ENCODE results near the gene COL4A2.
A peak's percentile ranks its signal among the peaks of the same experiment; 100 is the strongest.

Gene COL4A2

GRCh38 chr13:110423689-110424302 is 116.7 kb downstream of the COL4A2 start:
- no peak for DNase-seq (ENCODE audit: low read depth, low spot score)

DNA sequence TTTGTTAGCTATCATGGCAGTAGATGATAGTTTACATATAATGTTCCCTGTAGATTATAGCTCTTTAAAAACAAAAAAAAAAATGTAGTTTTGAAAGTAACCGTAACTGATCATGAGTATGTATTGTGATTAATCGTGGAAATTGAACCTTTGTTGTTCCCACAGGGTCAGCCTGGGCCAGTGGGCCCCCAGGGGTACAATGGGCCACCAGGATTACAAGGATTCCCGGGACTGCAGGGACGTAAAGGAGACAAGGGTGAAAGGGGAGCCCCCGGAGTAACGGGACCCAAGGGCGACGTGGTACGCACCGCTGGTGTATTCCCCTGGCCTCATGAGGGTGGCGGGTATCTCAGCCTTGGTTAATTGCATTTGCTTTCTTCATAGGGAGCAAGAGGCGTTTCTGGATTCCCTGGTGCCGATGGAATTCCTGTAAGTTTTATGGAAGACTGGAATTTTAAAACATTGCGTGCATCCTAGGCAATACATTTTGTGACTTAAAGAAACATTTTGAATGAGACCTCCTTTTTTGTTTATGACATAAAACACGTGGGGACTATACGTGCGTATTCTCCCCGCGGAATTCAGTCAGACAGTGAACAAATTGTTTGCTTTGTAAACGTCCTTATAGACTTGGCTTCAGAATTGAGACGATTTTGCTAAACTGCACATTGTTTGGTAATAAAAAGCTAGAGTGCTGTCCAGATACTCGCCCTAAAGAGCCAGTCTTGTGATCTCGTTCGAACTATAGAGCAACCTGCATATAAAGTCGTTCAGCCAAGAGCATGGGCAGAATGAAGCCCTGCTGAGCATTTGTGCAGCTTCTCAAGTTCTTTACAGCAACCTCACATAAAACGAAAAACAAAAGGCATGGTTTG is 117.7 kb downstream of the COL4A2 start:
- no peak overlapping the region for H3K27ac ChIP-seq
- DNase-seq (ENCODE audit: low read depth, low spot score), result no peak

More at GRCh38 chr13:110423689-110424302, 116.7 kb downstream of the COL4A2 start:
- H3K27ac ChIP-seq, result no peak overlapping the region

DNA sequence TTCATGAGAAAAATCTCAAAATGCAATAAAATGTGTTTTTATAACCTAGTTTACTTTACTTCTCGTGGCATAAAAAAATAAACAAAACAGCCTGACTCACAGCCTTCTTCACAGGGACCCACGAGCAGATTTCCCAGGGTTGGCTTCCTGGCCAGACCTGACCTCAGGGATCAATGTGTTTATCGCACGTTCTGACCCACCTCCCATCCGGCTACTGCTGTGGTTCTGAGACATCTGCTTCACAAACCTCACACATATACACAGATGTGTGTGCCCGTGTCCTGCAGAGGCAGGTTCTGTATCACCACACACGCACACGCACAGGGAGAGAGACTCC is 118.3 kb downstream of the COL4A2 start:
- DNase-seq (ENCODE audit: low read depth, low spot score), result no peak

DNA sequence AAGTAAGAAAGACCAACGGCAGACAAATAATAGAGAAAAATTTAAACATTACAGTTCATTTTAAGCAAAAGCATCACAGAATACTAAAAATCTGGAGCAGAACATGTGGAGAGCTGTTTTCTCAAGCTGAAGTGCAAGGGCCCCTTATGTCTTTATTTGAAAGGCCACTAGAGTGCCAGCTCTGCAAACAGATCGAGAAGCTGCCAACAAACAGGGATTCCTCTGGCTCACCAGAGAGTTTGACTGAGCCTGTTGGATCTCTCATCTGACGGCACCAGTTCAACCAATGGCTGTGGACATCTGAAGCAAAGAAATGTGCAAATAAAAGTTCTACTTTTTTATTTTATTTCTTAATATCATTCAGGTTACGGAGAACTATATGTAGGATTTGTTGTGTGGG is 119.7 kb downstream of the COL4A2 start:
- no peak overlapping the region for H3K27ac ChIP-seq
- DNase-seq (ENCODE audit: low read depth, low spot score), result no peak

More for the DNA sequence above, 118.3 kb downstream of the COL4A2 start:
- H3K27ac ChIP-seq, result no peak overlapping the region

GRCh38 chr13:110428313-110428712 is 121.2 kb downstream of the COL4A2 start:
- DNase-seq (ENCODE audit: low read depth, low spot score), result no peak
- H3K27ac ChIP-seq, result no peak overlapping the region

GRCh38 chr13:110430391-110431336 is 123.6 kb downstream of the COL4A2 start:
- peak overlapping the region; percentile 16 for H3K27ac ChIP-seq
- no peak for DNase-seq (ENCODE audit: low read depth, low spot score)

DNA sequence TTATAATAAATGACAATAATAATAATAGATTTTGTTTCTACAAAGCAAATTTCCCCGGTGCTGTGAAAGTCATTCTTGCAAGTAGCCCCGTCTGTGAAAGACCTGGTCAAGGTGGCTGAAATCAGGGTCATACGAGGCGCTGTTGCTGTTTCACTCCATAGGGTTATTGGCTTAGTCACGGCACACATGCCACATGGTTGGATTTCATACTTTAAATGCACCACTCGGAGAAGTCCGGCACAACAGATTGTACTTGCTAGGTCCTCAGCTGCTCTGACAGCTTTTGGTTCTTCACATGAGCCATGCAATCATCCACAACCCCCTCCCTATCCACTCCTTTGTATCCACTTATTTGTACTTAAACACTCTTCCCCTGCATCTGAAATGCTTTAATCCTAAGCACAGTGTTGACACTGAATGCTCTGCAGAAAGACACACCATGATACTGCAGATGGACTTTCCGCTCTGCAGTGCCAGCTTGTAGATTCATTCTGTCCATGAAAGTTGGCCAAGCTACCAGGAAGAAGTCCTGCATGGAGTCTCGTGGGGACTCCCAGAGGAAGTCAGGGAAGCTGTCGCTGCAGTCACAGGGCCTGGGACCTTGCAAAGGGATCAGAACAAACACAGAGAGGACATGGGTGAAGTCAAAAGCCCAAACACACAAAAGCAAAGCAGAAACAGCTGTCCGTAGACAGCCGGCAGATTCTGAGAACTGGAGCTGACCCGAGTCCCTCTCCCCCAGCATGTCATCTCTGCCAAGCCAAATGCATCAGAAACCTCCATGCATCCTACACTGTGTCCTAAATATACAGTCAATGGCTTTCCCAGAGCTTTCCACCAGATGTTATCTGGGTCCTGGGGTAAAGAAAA is 124.6 kb downstream of the COL4A2 start:
- DNase-seq (ENCODE audit: low read depth, low spot score), result no peak
- H3K27ac ChIP-seq, result peak overlapping the region; percentile 16

GRCh38 chr13:110432522-110432921 is 125.4 kb downstream of the COL4A2 start:
- DNase-seq (ENCODE audit: low read depth, low spot score), result no peak
- H3K27ac ChIP-seq, result no peak overlapping the region

DNA sequence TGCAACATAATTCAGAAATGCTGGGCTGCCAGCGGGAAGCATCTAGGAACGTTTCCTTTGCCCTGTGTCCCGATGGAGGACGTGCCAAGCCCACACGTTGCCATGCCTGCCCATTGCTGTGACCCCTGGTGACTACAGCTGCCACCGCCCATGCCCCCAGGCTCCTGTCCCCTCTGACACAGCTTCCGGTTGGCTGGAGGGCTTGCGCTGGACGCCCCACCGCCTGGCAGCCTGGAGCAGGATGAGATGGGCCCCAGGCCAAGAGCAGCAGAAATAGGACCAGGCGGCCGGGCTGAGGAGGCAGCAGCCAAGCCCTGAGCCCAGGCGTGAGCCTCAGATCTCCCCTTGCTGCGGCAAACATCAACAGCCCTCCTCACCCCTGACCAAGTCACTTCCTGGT is 125.9 kb downstream of the COL4A2 start:
- DNase-seq (ENCODE audit: low read depth, low spot score), result no peak
- H3K27ac ChIP-seq, result no peak overlapping the region

GRCh38 chr13:110434629-110435028 is 127.5 kb downstream of the COL4A2 start:
- DNase-seq (ENCODE audit: low read depth, low spot score), result no peak
- no peak overlapping the region for H3K27ac ChIP-seq

DNA sequence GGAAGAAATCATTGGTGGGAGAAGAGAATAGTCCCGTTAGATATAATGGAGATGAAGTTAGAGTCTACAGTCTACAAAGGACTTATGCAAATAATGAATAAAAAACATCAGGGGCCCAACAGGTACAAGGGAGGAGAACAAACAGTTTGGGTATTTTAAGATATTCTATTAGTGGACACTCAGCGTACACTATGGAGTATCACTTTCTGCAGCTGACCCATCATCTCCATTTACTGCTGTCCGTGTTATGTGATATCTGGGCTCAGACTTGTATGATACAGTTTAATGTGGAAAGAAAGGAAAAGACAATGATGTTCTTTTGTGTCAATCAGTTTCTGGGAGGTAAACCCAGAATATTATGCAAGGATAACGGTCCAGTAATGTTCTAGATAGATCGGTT is 128.2 kb downstream of the COL4A2 start:
- DNase-seq (ENCODE audit: low read depth, low spot score), result no peak
- H3K27ac ChIP-seq, result no peak overlapping the region

DNA sequence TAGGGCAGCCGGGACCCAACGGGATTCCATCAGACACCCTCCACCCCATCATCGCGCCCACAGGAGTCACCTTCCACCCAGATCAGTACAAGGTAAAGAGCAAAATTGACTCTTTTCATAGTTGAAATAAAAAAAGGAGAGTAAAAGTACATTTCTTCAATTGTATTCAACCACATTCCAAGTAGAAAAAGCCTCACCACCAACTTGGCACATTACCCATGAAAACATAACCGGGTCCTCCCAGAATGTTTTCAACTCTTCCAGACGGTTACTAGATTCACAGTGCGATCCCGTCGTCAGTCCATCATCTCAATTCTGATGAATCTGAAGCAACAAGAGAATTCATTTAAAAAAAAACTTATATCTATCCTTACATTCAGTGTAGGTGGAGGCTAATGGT is 129.2 kb downstream of the COL4A2 start:
- no peak overlapping the region for H3K27ac ChIP-seq
- no peak for DNase-seq (ENCODE audit: low read depth, low spot score)

DNA sequence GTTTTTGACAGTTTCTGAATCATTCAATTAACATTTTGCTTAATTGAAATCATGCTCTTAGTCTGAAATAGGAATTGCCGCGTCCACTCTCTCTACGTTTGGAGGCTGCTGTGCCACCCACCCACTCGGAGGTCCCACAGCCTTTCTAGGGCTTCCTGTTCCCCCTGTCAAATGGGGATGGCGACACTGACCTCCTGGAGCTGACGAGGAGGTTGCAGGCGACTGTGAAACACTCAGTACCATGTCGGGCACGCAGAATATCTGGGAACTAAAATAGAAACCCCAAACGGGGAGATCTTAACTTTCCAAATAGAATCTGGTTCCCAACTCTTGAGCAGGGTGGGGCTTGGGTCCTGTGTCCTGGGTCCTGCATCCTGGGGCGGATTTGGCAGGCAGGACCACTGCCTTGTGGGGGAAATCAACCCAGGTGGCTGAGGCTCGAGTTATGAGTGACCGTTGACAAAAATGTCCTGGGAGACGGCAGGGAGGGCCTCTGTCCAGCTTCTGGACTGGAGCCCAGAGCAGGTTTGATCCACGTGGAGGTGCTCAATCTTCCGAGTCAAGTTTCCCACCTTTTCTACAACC is 129.8 kb downstream of the COL4A2 start:
- no peak for DNase-seq (ENCODE audit: low read depth, low spot score)
- H3K27ac ChIP-seq, result no peak overlapping the region

DNA sequence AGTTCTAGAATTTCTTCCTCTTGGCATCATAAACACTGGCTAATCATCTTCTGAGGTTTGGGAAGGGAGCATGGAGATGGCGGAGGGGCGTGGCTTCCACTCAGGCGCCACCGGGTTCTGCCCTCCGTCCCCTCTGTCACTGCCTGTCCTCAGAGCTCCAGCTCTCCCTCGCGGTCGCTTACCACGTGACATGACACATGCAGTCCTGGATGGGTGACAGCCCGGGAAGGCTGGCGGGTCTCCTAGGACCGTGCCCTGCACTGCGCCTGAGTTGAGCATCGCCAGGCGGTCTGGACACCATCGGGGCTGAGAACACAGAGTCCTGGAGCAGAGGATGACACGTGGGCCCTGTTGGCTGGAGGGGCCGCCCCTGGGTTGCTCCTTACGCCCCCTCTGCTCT is 131.1 kb downstream of the COL4A2 start:
- H3K27ac ChIP-seq, result no peak overlapping the region
- DNase-seq (ENCODE audit: low read depth, low spot score), result no peak

DNA sequence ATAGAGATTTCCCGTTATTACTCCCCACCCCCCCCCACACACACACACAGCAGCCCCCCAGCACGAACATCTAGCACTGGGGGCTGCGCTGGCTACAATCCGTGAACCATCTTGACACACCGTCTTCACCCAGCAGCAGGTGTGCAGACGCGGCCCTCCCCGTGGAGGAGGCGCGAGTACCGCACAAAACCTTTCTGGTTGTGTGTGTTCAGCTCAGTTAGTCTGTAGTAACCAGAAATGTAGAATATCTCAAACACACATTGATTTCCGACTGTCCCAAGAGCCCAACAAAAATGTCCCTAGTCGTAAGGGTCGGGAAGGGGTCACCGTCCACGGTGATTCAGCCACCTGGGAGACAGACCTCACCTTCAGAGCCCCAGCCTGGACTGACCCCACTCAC is 131.7 kb downstream of the COL4A2 start:
- H3K27ac ChIP-seq, result no peak overlapping the region
- no peak for DNase-seq (ENCODE audit: low read depth, low spot score)

DNA sequence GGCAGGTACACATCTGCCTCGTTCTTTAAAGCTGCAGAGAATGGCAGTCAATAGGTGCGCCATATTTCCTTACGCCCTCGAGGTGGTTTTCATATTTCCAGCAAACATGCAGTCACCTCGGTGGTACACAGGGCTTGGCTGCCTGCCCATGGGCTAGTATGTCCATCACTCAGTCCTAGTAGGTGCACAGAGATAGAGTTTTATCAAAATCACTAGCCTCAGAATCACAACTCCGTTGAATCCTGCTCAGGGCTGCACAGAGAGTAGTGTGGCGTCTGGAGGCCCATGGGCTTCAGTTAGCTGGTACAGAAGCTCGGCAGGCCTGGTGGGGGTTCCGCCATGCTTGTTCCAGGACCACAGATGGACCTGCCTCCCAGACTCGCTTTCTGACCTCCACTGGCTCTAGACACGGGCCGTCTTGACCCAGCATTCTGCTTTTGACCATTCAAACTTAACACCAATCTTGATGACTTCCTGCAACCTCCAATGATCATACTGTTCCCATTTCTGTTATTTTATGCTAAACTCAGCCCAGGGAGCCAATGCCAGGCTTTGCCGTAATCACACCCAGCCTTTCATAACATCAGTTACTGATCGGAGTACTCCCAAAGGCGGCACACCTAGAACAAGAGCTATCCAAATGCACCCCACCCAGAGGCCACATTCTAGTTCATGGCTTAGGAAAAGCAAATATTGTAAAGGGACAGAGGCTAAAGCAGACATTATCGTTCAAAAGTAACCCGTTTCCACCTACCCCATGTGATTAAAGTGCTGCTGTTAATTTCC is 134.1 kb downstream of the COL4A2 start:
- no peak overlapping the region for H3K27ac ChIP-seq
- no peak for DNase-seq (ENCODE audit: low read depth, low spot score)

GRCh38 chr13:110442930-110443621 is 136.0 kb downstream of the COL4A2 start:
- H3K27ac ChIP-seq, result no peak overlapping the region
- no peak for DNase-seq (ENCODE audit: low read depth, low spot score)

DNA sequence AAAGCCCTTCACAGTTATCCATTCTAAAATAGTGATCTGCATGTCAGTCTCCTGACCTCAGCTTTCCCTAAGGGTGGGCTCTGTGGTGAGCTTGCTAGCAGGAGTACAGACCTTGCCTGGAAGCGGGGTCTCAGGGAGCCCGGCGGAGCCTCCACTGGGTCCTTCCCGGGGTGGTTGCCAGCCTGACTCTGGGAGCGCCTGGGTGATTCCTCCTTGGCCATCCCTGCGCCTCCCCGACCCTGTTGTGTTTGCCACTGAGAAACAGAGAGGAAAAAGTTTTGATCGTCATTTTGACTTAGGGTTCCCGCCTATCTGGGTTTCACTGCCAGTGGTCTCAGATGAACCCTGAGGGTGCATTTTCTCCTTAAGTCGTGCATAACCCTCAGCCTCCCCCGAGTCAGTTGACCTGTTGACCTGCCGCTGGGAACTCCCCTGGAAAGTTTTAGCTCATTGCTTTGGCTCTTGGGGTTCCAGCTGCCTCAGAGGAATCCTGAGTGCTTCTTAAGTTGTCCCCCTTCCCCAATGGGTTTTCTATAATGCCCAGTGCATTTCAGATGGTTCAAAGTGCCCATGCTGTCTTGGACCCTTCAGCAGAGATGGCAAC is 136.6 kb downstream of the COL4A2 start:
- H3K27ac ChIP-seq, result no peak overlapping the region
- no peak for DNase-seq (ENCODE audit: low read depth, low spot score)
